ENCODE data around the gene KRI1.
"Not testable (repeated sequence)": the region's sequence is repeated elsewhere in the genome, so short reads cannot be mapped to it uniquely, and the experiment has no call there.

Gene KRI1

GRCh38 chr19:10543420-10544241 lies 22.2 kb downstream of the KRI1 start, which contains the start of gene ATG4D:
Gene ATG4D, plus strand, starts transcription at chr19:10543904. Its CDS starts 187 bp downstream, at chr19:10544091.
- in situ Hi-C loops (cut with HindIII; ENCODE audit: low sequenced_read_pairs) = no loop called here
- peak; percentile 56 for DNase-seq (ENCODE audit: low read depth, low spot score)

GRCh38 chr19:10543059-10543419 lies 22.8 kb downstream of the KRI1 start:
- in situ Hi-C loops (cut with HindIII; ENCODE audit: low sequenced_read_pairs) = no loop called here
- DNase-seq (ENCODE audit: low read depth, low spot score) = no peak
- TF ChIP-seq, protein P1, sequence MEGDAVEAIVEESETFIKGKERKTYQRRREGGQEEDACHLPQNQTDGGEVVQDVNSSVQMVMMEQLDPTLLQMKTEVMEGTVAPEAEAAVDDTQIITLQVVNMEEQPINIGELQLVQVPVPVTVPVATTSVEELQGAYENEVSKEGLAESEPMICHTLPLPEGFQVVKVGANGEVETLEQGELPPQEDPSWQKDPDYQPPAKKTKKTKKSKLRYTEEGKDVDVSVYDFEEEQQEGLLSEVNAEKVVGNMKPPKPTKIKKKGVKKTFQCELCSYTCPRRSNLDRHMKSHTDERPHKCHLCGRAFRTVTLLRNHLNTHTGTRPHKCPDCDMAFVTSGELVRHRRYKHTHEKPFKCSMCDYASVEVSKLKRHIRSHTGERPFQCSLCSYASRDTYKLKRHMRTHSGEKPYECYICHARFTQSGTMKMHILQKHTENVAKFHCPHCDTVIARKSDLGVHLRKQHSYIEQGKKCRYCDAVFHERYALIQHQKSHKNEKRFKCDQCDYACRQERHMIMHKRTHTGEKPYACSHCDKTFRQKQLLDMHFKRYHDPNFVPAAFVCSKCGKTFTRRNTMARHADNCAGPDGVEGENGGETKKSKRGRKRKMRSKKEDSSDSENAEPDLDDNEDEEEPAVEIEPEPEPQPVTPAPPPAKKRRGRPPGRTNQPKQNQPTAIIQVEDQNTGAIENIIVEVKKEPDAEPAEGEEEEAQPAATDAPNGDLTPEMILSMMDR (IDR thresholded peaks at IDR 0.05; ENCODE audit: low read depth, low read length) = no peak
- H3K4me3 ChIP-seq (ENCODE audit: low read depth, low read length) = no peak overlapping the region

More at GRCh38 chr19:10543420-10544241, 22.2 kb downstream of the KRI1 start, which contains the start of gene ATG4D:
- H3K4me3 ChIP-seq (ENCODE audit: low read depth, low read length) = peak within 1 kb of the TSS; percentile 75
- TF ChIP-seq, protein P1 (IDR thresholded peaks at IDR 0.05; ENCODE audit: low read depth, low read length) = no peak

- H3K4me3 ChIP-seq (ENCODE audit: low read depth, low read length); in situ Hi-C loops (cut with HindIII; ENCODE audit: low sequenced_read_pairs); DNase-seq (ENCODE audit: low read depth, low spot score): not testable (repeated sequence)
Measured at GRCh38 chr19:10539016-10539415, 26.8 kb downstream of the KRI1 start.

GRCh38 chr19:10538204-10538983 lies 27.4 kb downstream of the KRI1 start:
- TF ChIP-seq, protein P1 (IDR thresholded peaks at IDR 0.05; ENCODE audit: low read depth, low read length) = no peak
- DNase-seq (ENCODE audit: low read depth, low spot score) = no peak
- in situ Hi-C loops (cut with HindIII; ENCODE audit: low sequenced_read_pairs) = no loop called here
- no peak overlapping the region for H3K4me3 ChIP-seq (ENCODE audit: low read depth, low read length)

DNA sequence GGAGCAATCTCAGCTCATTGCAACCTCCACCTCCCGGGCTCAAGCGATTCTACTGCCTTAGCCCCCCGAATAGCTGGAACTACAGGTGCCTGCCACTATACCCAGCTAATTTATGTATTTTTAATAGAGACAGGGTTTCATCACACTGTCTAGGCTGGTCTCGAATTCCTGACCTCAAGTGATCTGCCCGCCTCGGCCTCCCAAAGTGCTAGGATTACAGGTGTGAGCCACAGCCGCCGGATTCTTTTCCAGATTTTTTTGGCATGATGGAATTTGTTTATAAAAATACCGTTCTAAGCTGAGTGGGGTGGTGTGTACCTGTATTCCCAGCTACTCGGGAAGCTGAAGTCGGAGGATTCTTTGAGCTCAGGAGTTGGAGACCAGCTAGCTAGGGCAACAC lies 28.1 kb downstream of the KRI1 start:
- in situ Hi-C loops (cut with HindIII; ENCODE audit: low sequenced_read_pairs) = no loop called here
- no peak for DNase-seq (ENCODE audit: low read depth, low spot score)
- TF ChIP-seq, protein P1 (IDR thresholded peaks at IDR 0.05; ENCODE audit: low read depth, low read length) = no peak
- H3K4me3 ChIP-seq (ENCODE audit: low read depth, low read length) = no peak overlapping the region

- in situ Hi-C loops (cut with HindIII; ENCODE audit: low sequenced_read_pairs) = no loop called here
Measured at GRCh38 chr19:10535613-10536012, 30.2 kb downstream of the KRI1 start.

More at GRCh38 chr19:10535613-10536012, 30.2 kb downstream of the KRI1 start:
- TF ChIP-seq, protein P1 (IDR thresholded peaks at IDR 0.05; ENCODE audit: low read depth, low read length) = no peak
- no peak overlapping the region for H3K4me3 ChIP-seq (ENCODE audit: low read depth, low read length)
- no peak for DNase-seq (ENCODE audit: low read depth, low spot score)
